HG02588 (cell line): ENCODE measurements around the gene GPAT3.

Source experiments
- ATAC-seq: cut with Tn5 transposase; IDR thresholded peaks from one replicate; pipeline ENCODE4 v1.9.1; 2021; ENCODE audit warnings: mild to moderate bottlenecking, moderate library complexity; ENCODE audit not compliant: unreplicated experiment

GPAT3 gene

GRCh38 chr4:83636930-83637329 is 101.0 kb downstream of the GPAT3 start:
- ATAC-seq: no peak

- ATAC-seq: peak; percentile 60
Measured at GRCh38 chr4:83639849-83640493, 104.1 kb downstream of the GPAT3 start.

- ATAC-seq: no peak
Measured at GRCh38 chr4:83643036-83643435, 107.1 kb downstream of the GPAT3 start.

GRCh38 chr4:83644677-83645659 is 109.1 kb downstream of the GPAT3 start:
- ATAC-seq: no peak

- ATAC-seq: no peak
Measured at GRCh38 chr4:83646538-83647239, 110.8 kb downstream of the GPAT3 start.

- ATAC-seq: no peak
Measured at GRCh38 chr4:83651846-83652245, 115.9 kb downstream of the GPAT3 start.
